Glutamatergic neuron (in vitro differentiated cells): ENCODE measurements around the gene ADORA1. TPM values are rescaled to one million over a fixed set of nuclear protein-coding genes. Genes with fewer than 3 reads are reported as not detected.

Experiments
- DNase-seq: peaks from one replicate; pipeline ENCODE4 v3.0.0; 2022
- H3K27ac Mint-ChIP-seq: one replicate; pipeline ENCODE4 v1.8.0; 2020; ENCODE audit warnings: mild to moderate bottlenecking, mixed read lengths, inconsistent platforms; ENCODE audit not compliant: unreplicated experiment
- H3K27me3 Mint-ChIP-seq: one replicate; pipeline ENCODE4 v1.8.0; 2020; ENCODE audit warnings: mild to moderate bottlenecking, moderate library complexity, mixed read lengths, inconsistent platforms; ENCODE audit not compliant: unreplicated experiment
- H3K36me3 Mint-ChIP-seq: one replicate; pipeline ENCODE4 v1.8.0; 2020; ENCODE audit warnings: mild to moderate bottlenecking, mixed read lengths, inconsistent platforms; ENCODE audit not compliant: unreplicated experiment
- H3K4me1 Mint-ChIP-seq: one replicate; pipeline ENCODE4 v1.8.0; 2020; ENCODE audit warnings: mild to moderate bottlenecking, low read depth, mixed read lengths, inconsistent platforms; ENCODE audit not compliant: unreplicated experiment
- H3K4me3 Mint-ChIP-seq: one replicate; pipeline ENCODE4 v1.8.0; 2020; ENCODE audit warnings: mild to moderate bottlenecking, mixed read lengths, inconsistent platforms; ENCODE audit not compliant: unreplicated experiment
- H3K9me3 Mint-ChIP-seq: one replicate; pipeline ENCODE4 v1.8.0; 2020; ENCODE audit warnings: mild to moderate bottlenecking, moderate library complexity, mixed read lengths, inconsistent platforms; ENCODE audit not compliant: unreplicated experiment
- total RNA-seq: library from RNA; stranded (reverse); fragmentation: NEBNext Ultra II Directional; extraction: Animal tissue kit (Norgen Biotek cat#: 25700); gene quantifications from one replicate; pipeline ENCODE4 v1.2.1, GENCODE V29; 2021; ENCODE audit not compliant: unreplicated experiment
- TF ChIP-seq, protein P1 (sequence below): fragments of 200-600 bp; sonication (generic); IDR thresholded peaks from one replicate; pipeline ENCODE4 v1.5.0; 2021; ENCODE audit not compliant: partially characterized antibody, unreplicated experiment

Gene ADORA1
- total RNA-seq, 1 donor from 2014 or later, result 1.2 TPM

- peak; percentile 6 for DNase-seq
Measured at GRCh38 chr1:203169770-203170520, 42.4 kb downstream of the ADORA1 start.

DNA sequence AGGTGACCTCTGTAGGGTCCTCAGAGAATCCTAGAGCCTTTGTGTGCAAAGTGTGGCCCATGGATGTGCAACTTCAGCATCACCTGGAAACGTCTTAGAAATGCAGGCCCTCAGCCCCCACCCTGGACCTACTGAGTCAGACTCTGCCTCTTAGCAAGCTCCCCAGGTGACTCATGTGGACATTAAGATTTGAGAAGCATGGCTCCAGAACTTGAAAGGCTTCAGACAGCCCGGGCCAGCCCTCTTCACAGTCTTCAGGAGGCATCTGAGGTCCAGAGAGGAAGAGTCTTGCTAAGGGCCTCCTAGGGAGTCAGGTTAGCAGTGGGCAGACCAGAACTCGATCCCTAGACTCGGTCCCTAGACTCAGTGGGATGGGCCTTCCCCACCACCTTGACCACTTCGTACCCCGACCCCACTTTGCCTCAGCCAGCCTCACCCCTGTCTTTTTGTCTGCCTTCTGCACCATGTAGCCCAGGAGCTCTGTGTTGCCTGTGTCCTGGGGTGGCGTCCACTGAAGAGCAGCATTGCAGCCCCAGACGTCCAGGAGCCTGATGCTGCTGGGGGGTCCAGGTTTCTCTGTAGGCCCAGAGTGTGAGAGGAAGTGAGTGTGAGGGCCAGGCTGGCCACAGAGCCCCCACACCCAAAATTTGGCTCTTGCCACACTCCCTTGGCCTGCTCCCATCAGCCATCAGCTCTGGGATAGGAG lies 43.3 kb downstream of the ADORA1 start:
- Mint-ChIP-seq H3K36me3 (no peaks in the 10 kb centered on the region), H3K27me3 (peaks cover 6% of the 10 kb centered on the region), H3K4me1 (peaks cover 6% of the 10 kb centered on the region), H3K9me3 (peaks cover 1% of the 10 kb centered on the region), H3K27ac (no peak overlapping the region), H3K4me3 (no peak overlapping the region)
- no peak for DNase-seq
- TF ChIP-seq, protein P1, sequence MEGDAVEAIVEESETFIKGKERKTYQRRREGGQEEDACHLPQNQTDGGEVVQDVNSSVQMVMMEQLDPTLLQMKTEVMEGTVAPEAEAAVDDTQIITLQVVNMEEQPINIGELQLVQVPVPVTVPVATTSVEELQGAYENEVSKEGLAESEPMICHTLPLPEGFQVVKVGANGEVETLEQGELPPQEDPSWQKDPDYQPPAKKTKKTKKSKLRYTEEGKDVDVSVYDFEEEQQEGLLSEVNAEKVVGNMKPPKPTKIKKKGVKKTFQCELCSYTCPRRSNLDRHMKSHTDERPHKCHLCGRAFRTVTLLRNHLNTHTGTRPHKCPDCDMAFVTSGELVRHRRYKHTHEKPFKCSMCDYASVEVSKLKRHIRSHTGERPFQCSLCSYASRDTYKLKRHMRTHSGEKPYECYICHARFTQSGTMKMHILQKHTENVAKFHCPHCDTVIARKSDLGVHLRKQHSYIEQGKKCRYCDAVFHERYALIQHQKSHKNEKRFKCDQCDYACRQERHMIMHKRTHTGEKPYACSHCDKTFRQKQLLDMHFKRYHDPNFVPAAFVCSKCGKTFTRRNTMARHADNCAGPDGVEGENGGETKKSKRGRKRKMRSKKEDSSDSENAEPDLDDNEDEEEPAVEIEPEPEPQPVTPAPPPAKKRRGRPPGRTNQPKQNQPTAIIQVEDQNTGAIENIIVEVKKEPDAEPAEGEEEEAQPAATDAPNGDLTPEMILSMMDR, result no peak

More at GRCh38 chr1:203169770-203170520, 42.4 kb downstream of the ADORA1 start:
- peaks cover 5% of the 10 kb centered on the region for H3K9me3 Mint-ChIP-seq
- peaks cover 6% of the 10 kb centered on the region for H3K4me1 Mint-ChIP-seq
- TF ChIP-seq, protein P1, result no peak
- H3K27me3 Mint-ChIP-seq, result peaks cover 6% of the 10 kb centered on the region
- no peak overlapping the region for H3K27ac Mint-ChIP-seq
- H3K36me3 Mint-ChIP-seq, result no peaks in the 10 kb centered on the region
- no peak overlapping the region for H3K4me3 Mint-ChIP-seq

DNA sequence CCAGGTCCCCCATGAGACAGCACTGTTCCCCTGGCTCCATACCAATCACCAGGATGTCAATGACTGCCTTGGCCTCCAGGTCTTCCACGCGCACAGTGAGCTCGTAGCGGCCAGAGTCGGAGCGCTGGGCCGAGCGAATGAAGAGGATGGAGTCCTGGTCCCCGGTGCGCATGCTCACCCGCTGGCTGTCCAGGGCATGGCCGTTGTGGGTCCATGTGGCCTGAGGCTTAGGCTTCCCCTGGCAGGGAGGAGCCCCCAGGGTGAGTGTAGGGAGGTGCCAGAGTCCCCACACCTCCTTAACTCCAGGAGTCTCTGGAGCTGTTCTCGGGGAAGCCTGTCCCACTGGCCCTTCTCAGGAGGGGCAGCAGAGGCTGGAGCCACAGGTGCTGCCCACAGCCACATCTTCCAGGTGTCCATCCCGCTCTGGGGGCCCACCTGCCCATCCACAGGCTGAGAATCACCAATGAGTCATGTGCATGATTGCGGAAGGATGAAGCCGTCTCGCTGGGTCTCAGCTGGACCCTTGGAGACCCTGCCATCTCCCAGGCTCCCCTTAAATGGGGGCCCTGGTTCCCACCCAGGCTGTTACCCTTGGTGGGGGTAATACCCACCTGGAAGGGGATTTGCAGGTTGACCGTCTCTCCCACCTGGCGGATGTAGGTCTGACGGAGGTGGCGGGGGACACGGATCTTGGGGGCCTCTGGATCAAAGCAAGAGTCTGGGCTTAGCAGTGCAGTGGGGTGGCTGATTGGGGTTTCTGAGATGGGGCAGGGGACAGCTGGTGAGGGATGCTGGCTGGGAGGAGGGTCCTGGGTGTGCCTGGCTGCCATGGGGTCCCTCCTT lies 44.0 kb downstream of the ADORA1 start:
- Mint-ChIP-seq H3K36me3 (no peaks in the 10 kb centered on the region), H3K9me3 (no peaks in the 10 kb centered on the region), H3K4me3 (no peak overlapping the region), H3K4me1 (peaks cover 9% of the 10 kb centered on the region), H3K27me3 (peaks cover 6% of the 10 kb centered on the region), H3K27ac (no peak overlapping the region)
- DNase-seq, result no peak
- TF ChIP-seq, protein P1, result no peak

DNA sequence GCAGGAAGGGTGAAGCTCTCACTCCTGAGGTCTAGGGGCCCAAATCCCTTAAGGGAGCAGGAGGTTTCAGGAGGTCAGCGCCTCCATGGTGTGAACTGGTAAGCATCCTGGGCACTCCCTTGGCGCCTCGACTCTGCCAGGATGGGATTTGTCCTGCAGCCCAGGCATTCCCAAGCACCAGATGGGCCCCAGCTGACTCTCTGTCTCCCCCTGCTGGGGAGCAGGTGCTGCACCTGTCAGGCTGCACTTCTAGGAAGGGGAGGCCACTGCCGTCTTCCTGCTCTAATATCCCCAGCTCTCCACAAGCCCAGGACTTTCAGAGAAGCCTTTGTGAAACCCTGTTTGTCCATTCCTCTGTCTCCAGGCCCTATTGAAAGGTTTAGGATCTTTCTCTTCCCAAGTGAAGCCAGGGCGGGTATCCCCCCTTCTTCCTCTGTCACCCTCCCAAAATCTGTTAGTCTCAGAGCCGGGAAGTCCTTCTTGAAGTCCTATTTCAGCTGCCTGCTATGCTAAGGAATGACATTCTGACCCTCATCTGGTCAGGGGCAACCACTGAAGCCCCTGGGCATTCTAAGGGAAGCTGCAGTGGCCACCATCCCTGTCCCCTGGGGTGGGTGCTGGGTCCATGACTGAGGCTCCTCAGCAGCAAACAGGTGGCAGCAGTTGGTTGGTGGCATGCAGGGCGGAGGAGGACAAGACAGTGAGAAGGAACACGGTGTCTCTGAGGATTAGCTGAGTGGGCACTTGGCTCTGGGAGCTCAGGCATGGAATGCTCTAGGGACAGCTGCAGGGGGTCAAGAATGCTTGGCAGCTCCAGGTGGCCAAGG lies 44.9 kb downstream of the ADORA1 start:
- no peak overlapping the region for H3K27ac Mint-ChIP-seq
- peaks cover 11% of the 10 kb centered on the region for H3K27me3 Mint-ChIP-seq
- no peak overlapping the region for H3K4me3 Mint-ChIP-seq

More for the DNA sequence above, 44.9 kb downstream of the ADORA1 start:
- TF ChIP-seq, protein P1, result peak; percentile 70
- H3K4me1 Mint-ChIP-seq, result peaks cover 11% of the 10 kb centered on the region
- DNase-seq, result peak; percentile 65
- peaks cover 4% of the 10 kb centered on the region for H3K9me3 Mint-ChIP-seq
- no peaks in the 10 kb centered on the region for H3K36me3 Mint-ChIP-seq
